Right renal pelvis (tissue), 4 donors: Measurements from ENCODE around the gene FAM53A. TPM values are rescaled to one million over a fixed set of nuclear protein-coding genes. Genes with fewer than 3 reads are reported as not detected.
"Not testable (repeated sequence)": the region's sequence is repeated elsewhere in the genome, so short reads cannot be mapped to it uniquely, and the experiment has no call there.

Experiments used
- DNase-seq, 4 donors: peaks; one replicate each; pipeline ENCODE4 v3.0.0-alpha.2; 2013; ENCODE audit warnings: low read depth in 4 of 4, low spot score in 3 of 4, missing footprints in 1 of 4
- polyA plus RNA-seq, 4 donors: library from polyadenylated mRNA; unstranded; fragments of 120-200 nt; gene quantifications; one replicate each; pipeline ENCODE4 v1.2.1, GENCODE V29; 2013; ENCODE audit not compliant: insufficient read length in 4 of 4

Gene FAM53A
- polyA plus RNA-seq, 4 donors = 1.6 to 3.6 (median 2.0) TPM

DNA sequence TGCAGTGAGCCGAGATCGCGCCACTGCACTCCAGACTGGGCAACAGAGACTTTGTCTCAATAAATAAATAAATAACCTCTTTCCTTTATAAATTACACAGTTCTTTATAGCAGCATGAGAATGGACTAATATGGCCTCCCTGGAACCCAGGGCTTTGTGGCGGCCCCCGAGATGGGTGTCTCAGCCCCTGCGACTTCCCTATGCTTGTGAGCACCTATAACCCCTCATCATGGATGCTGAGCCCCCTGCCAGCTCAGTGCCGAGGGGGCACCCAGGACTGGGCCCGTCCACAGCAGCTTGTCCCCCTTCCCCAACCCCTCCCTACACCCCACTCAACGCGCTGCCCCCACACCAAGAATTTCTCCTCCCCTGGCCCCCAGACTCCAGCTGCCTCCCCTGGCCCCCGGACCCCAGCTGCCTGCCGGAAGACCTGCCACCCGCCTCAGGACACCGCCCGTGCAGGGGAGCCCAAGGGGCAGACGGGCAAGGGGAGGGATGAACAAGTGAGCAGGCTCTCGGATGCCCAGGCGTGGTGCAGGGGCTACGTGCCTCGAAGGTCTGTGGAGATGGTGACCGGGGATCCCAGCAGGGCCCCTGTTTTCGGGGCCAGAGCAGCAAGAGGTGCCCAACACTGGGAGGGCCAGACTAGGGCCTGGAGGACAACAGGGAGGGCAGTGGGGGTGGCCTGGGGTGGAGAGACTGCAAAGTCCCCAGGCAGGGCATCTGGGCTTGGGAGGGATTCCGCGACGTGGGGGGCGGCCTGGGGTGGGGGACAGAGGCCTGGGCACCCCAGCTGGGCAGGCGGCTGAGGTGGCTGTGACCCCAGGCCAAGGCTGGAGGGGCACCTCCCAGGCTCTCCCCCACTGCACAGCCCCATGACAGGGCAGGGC lies 74.0 kb downstream of the FAM53A start:
- no peak for DNase-seq

DNA sequence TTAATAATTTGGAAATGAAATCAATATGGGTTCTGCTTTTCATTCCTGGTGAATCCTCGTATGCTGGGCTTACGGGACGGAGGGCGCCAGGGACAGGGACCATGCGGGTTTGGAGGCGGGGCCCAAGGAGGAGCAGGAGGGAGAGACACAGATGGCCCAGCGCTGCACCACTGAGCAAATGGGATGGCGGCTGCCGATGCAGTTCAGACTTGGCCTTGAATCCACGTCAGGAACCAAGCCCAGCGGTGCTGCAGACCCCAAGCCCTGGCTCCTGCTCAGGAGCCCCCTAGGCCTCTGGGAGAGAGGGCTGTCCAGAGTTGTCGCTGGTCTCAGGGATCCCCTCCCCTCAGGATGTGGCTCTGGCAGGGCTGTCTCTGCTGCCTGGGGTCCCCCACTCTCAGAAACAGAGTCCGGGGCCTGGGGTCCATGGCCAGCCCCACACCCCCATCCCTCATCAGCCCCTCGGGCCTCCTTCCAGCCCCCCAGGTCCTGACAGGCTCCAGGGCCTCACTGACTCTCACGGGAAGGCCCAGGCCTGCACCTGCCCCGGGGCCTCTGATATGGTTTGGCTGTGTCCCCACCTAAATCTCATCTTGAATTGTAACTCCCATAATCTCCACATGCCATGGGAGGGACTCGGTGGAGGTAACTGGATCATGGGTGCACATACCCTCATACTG lies 75.2 kb downstream of the FAM53A start:
- DNase-seq = no peak

GRCh38 chr4:1608196-1608820 lies 75.8 kb downstream of the FAM53A start:
- DNase-seq = peak in 1 of 4 donors; percentile 12

DNA sequence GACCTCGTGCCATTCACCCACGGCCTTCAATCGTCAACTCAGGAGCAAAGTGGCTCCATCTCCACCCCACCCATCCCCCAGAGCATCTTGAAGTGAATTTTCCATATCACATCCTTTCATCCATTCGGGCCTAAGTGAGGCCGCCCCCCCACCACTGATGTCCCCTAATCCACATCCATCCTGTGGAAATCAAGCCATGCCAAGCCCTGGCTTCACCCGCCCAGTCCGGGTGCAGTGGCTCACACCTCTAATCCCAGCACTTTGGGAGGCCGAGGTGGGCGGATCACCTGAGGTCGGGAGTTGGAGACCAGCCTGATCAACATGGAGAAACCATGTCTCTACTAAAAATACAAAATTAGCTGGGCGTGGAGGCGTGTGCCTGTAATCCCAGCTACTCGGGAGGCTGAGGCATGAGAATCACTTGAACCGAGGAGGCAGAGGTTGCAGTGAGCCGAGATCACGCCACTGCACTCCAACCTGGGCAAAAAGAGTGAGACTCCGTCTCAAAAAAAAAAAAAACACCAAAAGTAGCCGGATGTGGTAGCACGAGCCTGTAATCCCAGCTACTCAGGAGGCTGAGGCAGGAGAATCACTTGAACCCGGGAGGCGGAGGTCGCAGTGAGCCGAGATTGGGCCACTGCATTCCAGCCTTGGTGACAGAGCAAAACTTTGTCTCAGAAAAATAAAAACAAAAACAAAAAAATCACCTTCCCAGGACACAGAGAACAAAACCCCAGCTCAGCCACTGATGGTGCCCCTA lies 76.5 kb downstream of the FAM53A start:
- DNase-seq = not testable (repeated sequence)

DNA sequence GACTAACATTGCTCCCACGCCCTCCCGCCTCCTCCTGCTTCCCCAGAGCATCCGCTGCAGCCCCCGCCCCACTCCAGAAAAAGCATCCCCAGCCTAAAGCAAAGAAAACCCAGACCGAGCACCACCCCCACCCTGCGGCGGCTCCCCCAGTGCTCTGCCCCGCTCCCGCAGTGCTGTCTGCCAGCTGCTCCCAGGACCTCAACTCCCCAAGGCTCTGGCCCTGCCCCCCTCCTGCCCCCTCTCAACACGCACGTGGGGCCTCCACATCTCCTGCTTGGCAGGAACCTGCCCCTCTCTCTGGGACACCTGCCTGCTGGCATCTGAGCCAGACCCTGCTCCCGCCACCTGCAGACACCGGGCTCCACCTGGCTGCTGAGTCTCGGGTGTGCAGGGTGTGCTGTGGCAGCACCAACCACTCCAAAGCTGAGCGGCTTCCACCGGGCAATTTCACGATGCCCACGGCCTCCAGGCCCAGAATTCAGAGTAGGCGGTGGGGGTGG lies 79.4 kb downstream of the FAM53A start:
- no peak for DNase-seq

GRCh38 chr4:1604181-1604705 lies 79.9 kb downstream of the FAM53A start:
- DNase-seq = no peak

DNA sequence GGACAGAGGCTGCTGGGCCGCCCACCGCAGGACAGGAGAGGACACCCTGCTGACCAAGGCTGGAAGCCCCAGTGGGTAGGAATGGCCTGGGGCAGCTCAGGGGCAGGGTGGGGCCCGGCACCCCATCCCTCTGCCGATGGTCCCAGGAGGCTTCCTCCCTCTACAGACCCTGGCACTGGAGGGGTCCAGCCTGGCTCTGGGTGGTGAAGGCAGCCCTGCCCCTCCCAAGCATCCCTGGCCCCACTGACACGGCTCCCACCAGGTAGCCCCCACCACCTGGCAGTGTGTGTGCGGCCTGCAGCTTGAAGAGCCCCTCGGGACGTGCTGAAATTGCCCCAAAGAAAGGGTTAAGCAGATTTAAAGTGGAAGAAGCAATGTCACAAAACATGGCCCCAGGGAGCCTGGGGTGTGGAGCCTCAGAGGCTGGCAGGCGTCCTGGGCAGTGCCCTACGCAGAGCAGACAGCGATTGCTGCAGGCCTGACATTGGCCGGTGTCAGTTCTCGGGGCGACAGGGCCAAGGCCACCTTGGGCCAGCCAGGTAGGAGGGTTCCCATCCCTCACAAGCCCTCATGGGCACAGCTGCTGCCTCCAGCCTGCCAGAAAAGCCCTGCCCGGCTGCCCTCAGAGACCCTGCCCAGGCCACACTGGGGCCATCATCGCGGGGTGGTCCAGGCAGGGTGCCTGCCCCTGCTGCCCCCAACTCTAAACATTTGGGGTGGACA lies 80.5 kb downstream of the FAM53A start:
- DNase-seq = no peak

GRCh38 chr4:1602655-1603412 lies 81.3 kb downstream of the FAM53A start:
- no peak for DNase-seq

- no peak for DNase-seq
Measured at GRCh38 chr4:1601852-1602654, 82.1 kb downstream of the FAM53A start.

DNA sequence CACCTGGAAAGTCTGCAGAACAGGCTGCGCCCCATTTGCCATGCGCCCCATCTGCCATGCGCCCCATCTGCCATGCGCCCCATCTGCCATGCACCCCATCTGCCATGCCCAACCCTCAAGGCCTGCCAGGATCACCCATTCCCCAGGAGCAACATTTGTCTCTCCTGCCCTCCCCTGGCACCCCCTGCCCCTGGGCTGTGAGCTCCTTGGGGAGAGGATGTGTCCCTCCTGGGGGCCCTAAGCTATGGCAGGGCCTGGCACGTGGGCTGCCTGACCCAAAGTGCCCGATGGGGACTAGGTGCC lies 82.6 kb downstream of the FAM53A start:
- DNase-seq = no peak

- DNase-seq = no peak
Measured at GRCh38 chr4:1600811-1601532, 83.1 kb downstream of the FAM53A start.

DNA sequence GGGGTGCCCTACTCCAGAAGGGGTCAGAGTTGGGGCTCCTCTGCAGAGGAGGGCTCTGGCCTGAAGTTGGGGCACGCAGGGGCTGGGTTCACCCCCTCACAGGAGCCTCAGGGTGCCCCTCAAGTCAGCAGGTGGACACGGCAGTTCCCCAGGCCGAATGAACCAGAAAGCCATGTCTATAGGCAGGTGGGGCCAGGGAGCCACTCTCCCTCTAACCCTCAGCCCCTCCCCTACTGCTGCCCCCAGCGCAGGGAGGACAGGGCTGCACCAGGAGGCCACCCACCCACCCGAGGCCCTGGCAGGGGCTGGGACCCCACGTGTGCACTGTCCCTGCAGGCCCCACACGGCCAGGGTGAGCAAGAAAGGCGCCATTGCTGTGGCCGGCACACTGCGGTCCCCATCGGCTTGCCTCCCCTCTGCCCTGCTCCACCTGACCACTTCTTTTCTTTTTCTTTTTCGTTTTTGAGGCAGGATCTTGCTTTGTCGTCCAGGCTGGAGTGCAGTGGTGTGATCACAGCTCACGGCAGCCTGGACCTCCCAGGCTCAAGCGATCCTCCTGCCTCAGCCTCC lies 83.8 kb downstream of the FAM53A start:
- no peak for DNase-seq

DNA sequence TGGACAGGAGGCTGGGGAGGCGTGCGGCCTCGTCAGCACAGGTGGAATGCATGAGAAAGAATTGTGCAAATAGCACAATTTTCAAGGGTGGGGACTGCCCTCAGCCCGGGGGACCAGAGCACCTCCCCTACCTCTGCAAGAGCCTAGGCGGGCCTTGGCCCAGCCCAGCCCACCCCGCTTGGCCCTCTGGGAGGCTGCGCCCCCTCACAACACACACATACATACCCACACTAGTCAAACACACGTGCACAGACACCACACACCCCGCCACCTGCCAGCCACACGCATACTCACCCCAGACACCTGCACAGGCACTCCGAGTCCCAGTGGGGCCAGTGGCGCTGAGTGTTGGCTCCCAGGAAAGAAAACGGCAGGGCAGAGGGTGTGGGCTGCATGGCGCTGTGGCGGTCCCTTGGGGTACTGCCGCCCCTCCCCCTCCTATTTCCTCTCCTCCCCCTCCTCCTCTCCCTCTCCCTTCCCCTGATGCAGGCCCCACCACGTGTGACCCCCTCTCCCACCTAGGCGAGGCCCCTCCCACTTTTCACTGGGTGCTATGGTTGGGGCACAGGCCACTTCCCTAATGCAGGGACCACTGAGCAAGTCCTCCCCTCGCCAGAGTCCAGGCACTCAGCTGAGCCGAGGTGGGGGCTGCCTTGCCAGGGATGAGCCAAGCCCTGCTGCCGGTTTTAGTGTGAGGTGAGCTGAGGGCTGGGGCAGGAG lies 84.5 kb downstream of the FAM53A start:
- DNase-seq = no peak

DNA sequence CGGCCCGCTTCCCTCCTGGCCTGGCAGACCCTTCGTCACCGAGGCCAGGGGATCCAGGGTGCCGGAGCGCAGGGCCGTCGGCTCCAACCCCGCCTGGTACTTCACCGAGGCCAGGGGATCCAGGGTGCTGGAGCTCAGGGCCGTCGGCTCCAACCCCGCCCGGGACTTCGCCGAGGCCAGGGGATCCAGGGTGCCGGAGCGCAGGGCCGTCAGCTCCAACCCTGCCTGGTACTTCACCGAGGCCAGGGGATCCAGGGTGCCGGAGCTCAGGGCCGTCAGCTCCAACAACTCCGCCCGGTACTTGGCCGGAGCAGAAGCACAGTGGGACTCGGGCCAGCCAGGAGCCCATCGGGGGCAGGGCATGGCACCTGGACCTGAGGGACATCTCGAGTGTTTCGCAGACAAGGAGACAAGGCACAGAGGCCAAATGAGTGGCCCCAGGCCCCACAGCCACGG lies 85.1 kb downstream of the FAM53A start:
- DNase-seq = no peak

DNA sequence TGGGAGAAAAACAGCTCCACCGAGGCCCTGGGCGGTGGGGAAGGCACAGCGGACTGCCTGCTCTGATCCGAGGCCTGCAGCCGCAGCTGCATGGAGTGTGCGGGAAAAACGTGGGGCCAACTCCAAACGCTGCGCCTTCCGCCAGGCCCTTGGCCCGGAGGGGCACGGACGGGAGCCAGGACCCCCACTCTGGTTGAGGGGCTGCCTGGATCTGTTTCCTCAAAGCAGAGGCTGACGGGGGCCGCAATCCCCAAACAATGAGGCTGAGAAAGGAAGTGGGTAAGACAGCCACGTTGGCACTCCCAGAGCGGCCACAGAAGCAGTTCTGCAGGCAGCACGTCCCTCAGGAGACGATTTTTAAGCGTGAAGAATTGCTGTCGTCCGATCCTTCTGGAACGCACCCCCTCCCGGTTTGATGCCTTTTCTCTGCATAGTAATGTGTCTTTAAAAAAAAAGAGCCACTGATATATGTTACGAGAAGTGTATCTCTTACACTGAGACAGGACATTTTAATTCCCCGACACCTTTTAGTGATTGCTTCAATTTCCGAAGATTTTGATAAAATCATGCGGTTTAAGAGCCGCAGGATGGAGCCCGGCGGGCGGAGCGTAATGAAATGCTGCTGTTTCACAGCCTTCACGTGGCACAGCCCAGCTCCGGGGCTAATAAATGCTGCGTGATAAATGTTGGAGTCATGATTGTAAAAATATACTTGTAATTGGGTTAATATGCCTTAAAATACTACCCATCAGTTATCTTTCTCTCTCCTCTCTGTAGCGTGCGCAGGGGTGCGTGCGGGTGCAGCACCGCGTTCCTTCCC lies 85.7 kb downstream of the FAM53A start:
- DNase-seq = no peak
